Neural cell (in vitro differentiated cells): ENCODE results near the gene LCP1.

Experiments
- EP300 ChIP-seq: fragments of 450-650 bp; conservative IDR thresholded peaks from 2 replicates; pipeline ENCODE4 v1.6.1; 2014; ENCODE audit warnings: antibody characterized with exemption, mild to moderate bottlenecking, moderate library complexity; ENCODE audit not compliant: poor library complexity, severe bottlenecking
- EZH2 ChIP-seq: fragments of 200-600, 300-800 bp; shearing (Covaris generic), sonication (generic); IDR thresholded peaks from 2 replicates; pipeline ENCODE4 v1.6.1; 2014; ENCODE audit warnings: antibody characterized with exemption, low read length, borderline replicate concordance, mild to moderate bottlenecking; ENCODE audit not compliant: insufficient read depth, poor library complexity, severe bottlenecking
- MXI1 ChIP-seq: fragments of 450-650 bp; conservative IDR thresholded peaks from 2 replicates; pipeline ENCODE4 v1.6.1; 2014; ENCODE audit warnings: antibody characterized with exemption, mild to moderate bottlenecking; ENCODE audit not compliant: poor library complexity, severe bottlenecking
- POLR2AphosphoS5 ChIP-seq: IDR thresholded peaks from 2 replicates; pipeline ENCODE4 v1.6.1; 2012
- RAD21 ChIP-seq: fragments of 450-650 bp; conservative IDR thresholded peaks from 2 replicates; pipeline ENCODE4 v1.6.1; 2014; ENCODE audit warnings: antibody characterized with exemption, mild to moderate bottlenecking, moderate library complexity
- TAF1 ChIP-seq: IDR thresholded peaks from 2 replicates; pipeline ENCODE4 v1.6.1; 2012; ENCODE audit warnings: low read depth
- TF ChIP-seq, protein P1 (sequence below): fragments of 450-650 bp; IDR thresholded peaks from 2 replicates; pipeline ENCODE4 v1.5.1; 2014; ENCODE audit warnings: antibody characterized with exemption, mild to moderate bottlenecking, moderate library complexity; ENCODE audit not compliant: poor library complexity, severe bottlenecking
- TF ChIP-seq, protein P2 (sequence below): IDR thresholded peaks from 2 replicates; pipeline ENCODE4 v1.6.1; 2012; ENCODE audit warnings: borderline replicate concordance

DNA sequence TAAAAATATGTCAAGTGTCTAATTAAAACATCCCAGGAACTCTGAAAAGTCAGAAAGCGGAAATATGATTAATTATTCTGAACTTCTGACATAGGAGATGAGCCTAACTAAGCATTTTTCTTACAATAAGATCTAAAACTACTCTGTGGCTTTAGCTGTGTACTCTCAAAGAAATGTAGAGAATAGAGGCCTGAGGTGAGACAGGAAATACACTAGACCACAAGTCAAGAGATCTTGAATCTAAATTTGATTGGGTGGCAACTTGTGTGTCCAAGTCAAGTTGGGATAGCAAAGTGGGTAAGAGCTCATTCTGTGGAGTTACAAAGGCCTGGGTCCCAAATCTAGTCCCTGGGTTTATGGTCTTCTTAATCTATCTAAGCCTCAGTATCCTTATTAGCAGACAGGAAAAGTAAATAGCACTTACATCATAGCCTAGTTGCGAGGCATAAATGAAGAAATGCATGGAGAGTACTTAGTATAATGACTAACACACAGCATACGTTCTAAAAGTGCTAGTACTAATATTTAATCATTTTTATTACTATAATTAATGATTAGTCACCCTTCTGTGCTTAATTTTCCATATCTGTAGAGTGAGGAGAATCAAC is 20.3 kb upstream of the LCP1 start:
- TF ChIP-seq, protein P1, sequence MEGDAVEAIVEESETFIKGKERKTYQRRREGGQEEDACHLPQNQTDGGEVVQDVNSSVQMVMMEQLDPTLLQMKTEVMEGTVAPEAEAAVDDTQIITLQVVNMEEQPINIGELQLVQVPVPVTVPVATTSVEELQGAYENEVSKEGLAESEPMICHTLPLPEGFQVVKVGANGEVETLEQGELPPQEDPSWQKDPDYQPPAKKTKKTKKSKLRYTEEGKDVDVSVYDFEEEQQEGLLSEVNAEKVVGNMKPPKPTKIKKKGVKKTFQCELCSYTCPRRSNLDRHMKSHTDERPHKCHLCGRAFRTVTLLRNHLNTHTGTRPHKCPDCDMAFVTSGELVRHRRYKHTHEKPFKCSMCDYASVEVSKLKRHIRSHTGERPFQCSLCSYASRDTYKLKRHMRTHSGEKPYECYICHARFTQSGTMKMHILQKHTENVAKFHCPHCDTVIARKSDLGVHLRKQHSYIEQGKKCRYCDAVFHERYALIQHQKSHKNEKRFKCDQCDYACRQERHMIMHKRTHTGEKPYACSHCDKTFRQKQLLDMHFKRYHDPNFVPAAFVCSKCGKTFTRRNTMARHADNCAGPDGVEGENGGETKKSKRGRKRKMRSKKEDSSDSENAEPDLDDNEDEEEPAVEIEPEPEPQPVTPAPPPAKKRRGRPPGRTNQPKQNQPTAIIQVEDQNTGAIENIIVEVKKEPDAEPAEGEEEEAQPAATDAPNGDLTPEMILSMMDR, result no peak
- TF ChIP-seq EP300 (no peak), EZH2 (no peak), TAF1 (no peak), POLR2AphosphoS5 (no peak), MXI1 (no peak), RAD21 (no peak)
- TF ChIP-seq, protein P2, sequence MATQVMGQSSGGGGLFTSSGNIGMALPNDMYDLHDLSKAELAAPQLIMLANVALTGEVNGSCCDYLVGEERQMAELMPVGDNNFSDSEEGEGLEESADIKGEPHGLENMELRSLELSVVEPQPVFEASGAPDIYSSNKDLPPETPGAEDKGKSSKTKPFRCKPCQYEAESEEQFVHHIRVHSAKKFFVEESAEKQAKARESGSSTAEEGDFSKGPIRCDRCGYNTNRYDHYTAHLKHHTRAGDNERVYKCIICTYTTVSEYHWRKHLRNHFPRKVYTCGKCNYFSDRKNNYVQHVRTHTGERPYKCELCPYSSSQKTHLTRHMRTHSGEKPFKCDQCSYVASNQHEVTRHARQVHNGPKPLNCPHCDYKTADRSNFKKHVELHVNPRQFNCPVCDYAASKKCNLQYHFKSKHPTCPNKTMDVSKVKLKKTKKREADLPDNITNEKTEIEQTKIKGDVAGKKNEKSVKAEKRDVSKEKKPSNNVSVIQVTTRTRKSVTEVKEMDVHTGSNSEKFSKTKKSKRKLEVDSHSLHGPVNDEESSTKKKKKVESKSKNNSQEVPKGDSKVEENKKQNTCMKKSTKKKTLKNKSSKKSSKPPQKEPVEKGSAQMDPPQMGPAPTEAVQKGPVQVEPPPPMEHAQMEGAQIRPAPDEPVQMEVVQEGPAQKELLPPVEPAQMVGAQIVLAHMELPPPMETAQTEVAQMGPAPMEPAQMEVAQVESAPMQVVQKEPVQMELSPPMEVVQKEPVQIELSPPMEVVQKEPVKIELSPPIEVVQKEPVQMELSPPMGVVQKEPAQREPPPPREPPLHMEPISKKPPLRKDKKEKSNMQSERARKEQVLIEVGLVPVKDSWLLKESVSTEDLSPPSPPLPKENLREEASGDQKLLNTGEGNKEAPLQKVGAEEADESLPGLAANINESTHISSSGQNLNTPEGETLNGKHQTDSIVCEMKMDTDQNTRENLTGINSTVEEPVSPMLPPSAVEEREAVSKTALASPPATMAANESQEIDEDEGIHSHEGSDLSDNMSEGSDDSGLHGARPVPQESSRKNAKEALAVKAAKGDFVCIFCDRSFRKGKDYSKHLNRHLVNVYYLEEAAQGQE, result no peak
